ENCODE results near the gene ZBTB7C.

GRCh38 chr18:48065601-48065995 is 343.6 kb downstream of the ZBTB7C start:
- TF ChIP-seq CTCF (IDR thresholded peaks at IDR 0.05) (no peak), EZH2 (IDR thresholded peaks at IDR 0.05) (no peak), EZH2phosphoT487 (IDR thresholded peaks at IDR 0.05) (no peak)
